WTC11 (cell line): Measurements from ENCODE around the gene PMM1. TPM values are rescaled to one million over a fixed set of nuclear protein-coding genes. Genes with fewer than 3 reads are reported as not detected.
"Not testable (repeated sequence)": the region's sequence is repeated elsewhere in the genome, so short reads cannot be mapped to it uniquely, and the experiment has no call there.

Source experiments
- ATAC-seq: fragments of 200-7000 bp; cut with Tn5 transposase; 2 replicates; pipeline ENCODE4 v1.10.0; 2021; ENCODE audit warnings: mild to moderate bottlenecking, moderate library complexity
- CTCF ChIA-PET: fragments of 300-600 bp; sonication (Branson Sonifier 250); formaldehyde crosslinking; loops from one replicate; lab custom pipeline; 2021; ENCODE audit warnings: antibody characterized with exemption; lab: Charles Lee
- POLR2A ChIA-PET: fragments of 350-600 bp; sonication (Branson Sonifier 250); formaldehyde crosslinking; loops from one replicate; lab custom pipeline; 2021; ENCODE audit warnings: antibody characterized with exemption; lab: Charles Lee
- DNase-seq: peaks from one replicate; pipeline ENCODE4 v3.0.0; 2021; ENCODE audit warnings: low spot score
- H3K27ac Mint-ChIP-seq: 2 replicates; pipeline ENCODE4 v1.8.0; 2021; ENCODE audit warnings: mixed read lengths
- H3K27me3 Mint-ChIP-seq: 2 replicates; pipeline ENCODE4 v1.8.0; 2021; ENCODE audit warnings: low read depth, mild to moderate bottlenecking, moderate library complexity, mixed read lengths
- H3K36me3 Mint-ChIP-seq: 2 replicates; pipeline ENCODE4 v1.8.0; 2021; ENCODE audit warnings: mixed read lengths
- H3K4me1 Mint-ChIP-seq: 2 replicates; pipeline ENCODE4 v1.8.0; 2022; ENCODE audit warnings: mixed read lengths
- H3K4me3 Mint-ChIP-seq: 2 replicates; pipeline ENCODE4 v1.8.0; 2021; ENCODE audit warnings: mild to moderate bottlenecking, moderate library complexity, mixed read lengths
- H3K9me3 Mint-ChIP-seq: 2 replicates; pipeline ENCODE4 v1.8.0; 2021; ENCODE audit warnings: mixed read lengths
- AR ChIP-seq: fragments of 250-450 bp; sonication (Bioruptor Pico); IDR thresholded peaks from 2 replicates; pipeline ENCODE4 v1.9.0; 2021; ENCODE audit warnings: mild to moderate bottlenecking
- ATF3 ChIP-seq: sonication (generic); formaldehyde crosslinking; conservative IDR thresholded peaks from 2 replicates; pipeline ENCODE4 v1.8.1; 2022; ENCODE audit warnings: mild to moderate bottlenecking, missing genetic modification reagents
- CREM ChIP-seq: sonication (generic); formaldehyde crosslinking; IDR thresholded peaks from 2 replicates; pipeline ENCODE4 v1.8.1; 2022; ENCODE audit warnings: mild to moderate bottlenecking, missing genetic modification reagents, moderate library complexity
- ERG ChIP-seq: fragments of 250-450 bp; sonication (Bioruptor Pico); IDR thresholded peaks from 2 replicates; pipeline ENCODE4 v1.8.0; 2021; ENCODE audit warnings: mild to moderate bottlenecking
- FOXP1 ChIP-seq: sonication (generic); formaldehyde crosslinking; IDR thresholded peaks from 2 replicates; pipeline ENCODE4 v1.8.0; 2022; ENCODE audit warnings: missing genetic modification reagents, mild to moderate bottlenecking, moderate library complexity, borderline replicate concordance
- GABPB1 ChIP-seq: sonication (generic); formaldehyde crosslinking; IDR thresholded peaks from 2 replicates; pipeline ENCODE4 v1.8.1; 2023; ENCODE audit warnings: mild to moderate bottlenecking, missing genetic modification reagents
- GRHL2 ChIP-seq: fragments of 250-450 bp; sonication (Bioruptor Pico); IDR thresholded peaks from 2 replicates; pipeline ENCODE4 v1.8.0; 2022; ENCODE audit warnings: mild to moderate bottlenecking, moderate library complexity; ENCODE audit not compliant: insufficient replicate concordance, severe bottlenecking
- HMGA2 ChIP-seq: fragments of 250-450 bp; sonication (Bioruptor Pico); IDR thresholded peaks from 2 replicates; pipeline ENCODE4 v1.4.0; 2021; ENCODE audit warnings: mild to moderate bottlenecking, moderate library complexity
- HMGXB4 ChIP-seq: sonication (generic); formaldehyde crosslinking; IDR thresholded peaks from 2 replicates; pipeline ENCODE4 v1.8.1; 2023; ENCODE audit warnings: mild to moderate bottlenecking, moderate library complexity, missing genetic modification reagents
- JUN ChIP-seq: sonication (generic); formaldehyde crosslinking; IDR thresholded peaks from 2 replicates; pipeline ENCODE4 v1.8.0; 2023; ENCODE audit warnings: mild to moderate bottlenecking, missing genetic modification reagents
- KAT7 ChIP-seq: sonication (generic); formaldehyde crosslinking; IDR thresholded peaks from 2 replicates; pipeline ENCODE4 v1.8.1; 2023; ENCODE audit warnings: missing genetic modification reagents, mild to moderate bottlenecking, borderline replicate concordance
- ZNF281 ChIP-seq: sonication (generic); formaldehyde crosslinking; IDR thresholded peaks from 2 replicates; pipeline ENCODE4 v1.8.0; 2023; ENCODE audit warnings: mild to moderate bottlenecking, missing genetic modification reagents
- total RNA-seq: library from RNA; stranded (reverse); gene quantifications from 3 replicates; pipeline ENCODE4 v1.2.3, GENCODE V29; 2021
- TF ChIP-seq, protein P1 (sequence below): sonication (generic); formaldehyde crosslinking; IDR thresholded peaks from 2 replicates; pipeline ENCODE4 v1.8.1; 2023; ENCODE audit warnings: mild to moderate bottlenecking, missing genetic modification reagents
- TF ChIP-seq, protein P2 (sequence below): fragments of 250-450 bp; sonication (Bioruptor Pico); IDR thresholded peaks from 2 replicates; pipeline ENCODE4 v1.9.0; 2021; ENCODE audit warnings: moderate library complexity, mild to moderate bottlenecking, inconsistent platforms, borderline replicate concordance
- TF ChIP-seq, protein P3 (sequence below): sonication (generic); formaldehyde crosslinking; IDR thresholded peaks from 2 replicates; pipeline ENCODE4 v1.8.1; 2022; ENCODE audit warnings: mild to moderate bottlenecking, missing genetic modification reagents, moderate library complexity, borderline replicate concordance

PMM1 gene
- total RNA-seq, 1 experiment from 2014 or later, result 15.7 TPM

DNA sequence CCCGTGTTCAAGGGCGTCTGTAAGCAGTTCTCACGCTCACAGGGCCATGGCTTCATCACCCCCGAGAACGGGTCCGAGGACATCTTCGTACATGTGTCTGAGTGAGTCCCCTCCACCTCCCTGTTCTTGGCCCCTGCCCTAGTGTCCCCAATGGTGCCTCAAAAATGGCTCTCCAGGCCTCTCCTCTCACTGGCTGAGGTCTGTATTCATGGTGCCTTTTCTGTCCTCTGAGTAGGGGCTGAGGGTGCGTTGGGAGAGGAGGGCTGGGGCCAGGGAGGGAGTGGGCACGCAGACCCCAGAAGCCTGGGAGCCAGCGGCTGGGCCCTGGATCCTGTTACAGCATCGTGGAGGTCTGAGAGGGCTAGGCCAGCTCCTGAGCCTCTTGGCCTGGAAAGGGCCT is 16.0 kb downstream of the PMM1 start (continued):
- TF ChIP-seq ZNF281 (CRISPR knock-in tag) (no peak), FOXP1 (CRISPR knock-in tag) (no peak), HMGXB4 (CRISPR knock-in tag) (no peak), HMGA2 (CRISPR knock-in tag) (no peak), GABPB1 (CRISPR knock-in tag) (no peak)

- H3K4me1 Mint-ChIP-seq, result not testable (repeated sequence)
Measured at GRCh38 chr22:41572305-41572704, 17.3 kb downstream of the PMM1 start.

GRCh38 chr22:41571786-41572185 is 17.9 kb downstream of the PMM1 start:
- H3K4me3 Mint-ChIP-seq, result no peak overlapping the region
- H3K27ac Mint-ChIP-seq, result no peak overlapping the region
- POLR2A ChIA-PET, result no interaction called here
- no peaks in the 10 kb centered on the region for H3K36me3 Mint-ChIP-seq
- CTCF ChIA-PET, result no interaction called here
- no peaks in the 10 kb centered on the region for H3K4me1 Mint-ChIP-seq
- DNase-seq, result no peak
- peaks cover 5% of the 10 kb centered on the region; the same call in 1 of the 2 replicates for H3K27me3 Mint-ChIP-seq
- no peak for ATAC-seq
- H3K9me3 Mint-ChIP-seq, result no peaks in the 10 kb centered on the region
- TF ChIP-seq ATF3 (no peak), AR (CRISPR knock-in tag) (no peak), CREM (CRISPR knock-in tag) (no peak), ERG (no peak), ZNF281 (CRISPR knock-in tag) (no peak), KAT7 (CRISPR knock-in tag) (no peak), JUN (CRISPR knock-in tag) (no peak), GRHL2 (CRISPR knock-in tag) (no peak)
- TF ChIP-seq, protein P1, sequence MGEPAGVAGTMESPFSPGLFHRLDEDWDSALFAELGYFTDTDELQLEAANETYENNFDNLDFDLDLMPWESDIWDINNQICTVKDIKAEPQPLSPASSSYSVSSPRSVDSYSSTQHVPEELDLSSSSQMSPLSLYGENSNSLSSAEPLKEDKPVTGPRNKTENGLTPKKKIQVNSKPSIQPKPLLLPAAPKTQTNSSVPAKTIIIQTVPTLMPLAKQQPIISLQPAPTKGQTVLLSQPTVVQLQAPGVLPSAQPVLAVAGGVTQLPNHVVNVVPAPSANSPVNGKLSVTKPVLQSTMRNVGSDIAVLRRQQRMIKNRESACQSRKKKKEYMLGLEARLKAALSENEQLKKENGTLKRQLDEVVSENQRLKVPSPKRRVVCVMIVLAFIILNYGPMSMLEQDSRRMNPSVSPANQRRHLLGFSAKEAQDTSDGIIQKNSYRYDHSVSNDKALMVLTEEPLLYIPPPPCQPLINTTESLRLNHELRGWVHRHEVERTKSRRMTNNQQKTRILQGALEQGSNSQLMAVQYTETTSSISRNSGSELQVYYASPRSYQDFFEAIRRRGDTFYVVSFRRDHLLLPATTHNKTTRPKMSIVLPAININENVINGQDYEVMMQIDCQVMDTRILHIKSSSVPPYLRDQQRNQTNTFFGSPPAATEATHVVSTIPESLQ (CRISPR knock-in tag), result no peak
- TF ChIP-seq, protein P2, sequence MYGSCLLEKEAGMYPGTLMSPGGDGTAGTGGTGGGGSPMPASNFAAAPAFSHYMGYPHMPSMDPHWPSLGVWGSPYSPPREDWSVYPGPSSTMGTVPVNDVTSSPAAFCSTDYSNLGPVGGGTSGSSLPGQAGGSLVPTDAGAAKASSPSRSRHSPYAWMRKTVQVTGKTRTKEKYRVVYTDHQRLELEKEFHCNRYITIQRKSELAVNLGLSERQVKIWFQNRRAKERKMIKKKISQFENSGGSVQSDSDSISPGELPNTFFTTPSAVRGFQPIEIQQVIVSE (CRISPR knock-in tag), result no peak
- TF ChIP-seq, protein P3, sequence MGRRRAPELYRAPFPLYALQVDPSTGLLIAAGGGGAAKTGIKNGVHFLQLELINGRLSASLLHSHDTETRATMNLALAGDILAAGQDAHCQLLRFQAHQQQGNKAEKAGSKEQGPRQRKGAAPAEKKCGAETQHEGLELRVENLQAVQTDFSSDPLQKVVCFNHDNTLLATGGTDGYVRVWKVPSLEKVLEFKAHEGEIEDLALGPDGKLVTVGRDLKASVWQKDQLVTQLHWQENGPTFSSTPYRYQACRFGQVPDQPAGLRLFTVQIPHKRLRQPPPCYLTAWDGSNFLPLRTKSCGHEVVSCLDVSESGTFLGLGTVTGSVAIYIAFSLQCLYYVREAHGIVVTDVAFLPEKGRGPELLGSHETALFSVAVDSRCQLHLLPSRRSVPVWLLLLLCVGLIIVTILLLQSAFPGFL (CRISPR knock-in tag), result no peak

More at GRCh38 chr22:41572305-41572704, 17.3 kb downstream of the PMM1 start:
- H3K9me3 Mint-ChIP-seq, DNase-seq, H3K36me3 Mint-ChIP-seq, ATAC-seq, H3K27ac Mint-ChIP-seq, H3K4me3 Mint-ChIP-seq, H3K27me3 Mint-ChIP-seq, POLR2A ChIA-PET: not testable (repeated sequence)
- CTCF ChIA-PET, result interaction anchor here (2.0 kb wide), 1 partner anchor 55 kb away, joined by 5 read pairs; no protein-coding TSS in a partner anchor
